Breast epithelium (tissue), 3 donors: Measurements from ENCODE around the gene ACOT12.

Experiments
- CTCF ChIP-seq, 3 donors: fragments of 450-650 bp; IDR thresholded peaks; one replicate each; pipeline ENCODE4 v1.5.1; 2016 to 2017; ENCODE audit warnings: antibody characterized with exemption in 3 of 3, mild to moderate bottlenecking in 3 of 3, moderate library complexity in 3 of 3
- POLR2A ChIP-seq: fragments of 450-650 bp; IDR thresholded peaks from one replicate; pipeline ENCODE4 v1.6.1; 2016; ENCODE audit warnings: antibody characterized with exemption, mild to moderate bottlenecking, moderate library complexity
- POLR2AphosphoS5 ChIP-seq, 3 donors: sonication (generic); formaldehyde crosslinking; IDR thresholded peaks; one replicate each; pipeline ENCODE4 v1.6.1; 2017; ENCODE audit warnings: antibody characterized with exemption in 3 of 3

GRCh38 chr5:81401266-81401665, 7.3 kb upstream of the ACOT12 start:
- TF ChIP-seq POLR2AphosphoS5 (IDR thresholded peaks at IDR 0.05) (no peak), CTCF (IDR thresholded peaks at IDR 0.05) (no peak), POLR2A (no peak)
